IMR-90 (cell line): ENCODE measurements around the gene PFN2.
A peak's percentile ranks its signal among the peaks of the same experiment; 100 is the strongest.

ENCODE experiments used
- CEBPB ChIP-seq: IDR thresholded peaks from 2 replicates; pipeline ENCODE4 v1.6.1; 2012; ENCODE audit warnings: low read depth, low read length, improper control_type of control experiment
- CHD1 ChIP-seq: IDR thresholded peaks from 2 replicates; pipeline ENCODE4 v1.6.1; 2012; ENCODE audit warnings: low read depth, low read length, improper control_type of control experiment
- CTCF ChIP-seq: conservative IDR thresholded peaks from 2 replicates; pipeline ENCODE4 v1.5.1; 2012; ENCODE audit warnings: mild to moderate bottlenecking, low read depth, low read length, improper control_type of control experiment
- FOS ChIP-seq: fragments of 150-350 bp; IDR thresholded peaks from 2 replicates; pipeline ENCODE4 v1.6.1; 2016; ENCODE audit warnings: low read depth, low read length
- MAZ ChIP-seq: IDR thresholded peaks from 2 replicates; pipeline ENCODE4 v1.6.1; 2012; ENCODE audit warnings: low read depth, mild to moderate bottlenecking, low read length, improper control_type of control experiment, moderate library complexity, borderline replicate concordance
- MXI1 ChIP-seq: IDR thresholded peaks from 2 replicates; pipeline ENCODE4 v1.6.1; 2012; ENCODE audit warnings: low read depth, mild to moderate bottlenecking, low read length, moderate library complexity, borderline replicate concordance
- POLR2A ChIP-seq: IDR thresholded peaks from 2 replicates; pipeline ENCODE4 v1.6.1; 2012; ENCODE audit warnings: mild to moderate bottlenecking, low read depth, low read length
- RCOR1 ChIP-seq: IDR thresholded peaks from 2 replicates; pipeline ENCODE4 v1.6.1; 2012; ENCODE audit warnings: mild to moderate bottlenecking, low read length, improper control_type of control experiment; ENCODE audit not compliant: insufficient replicate concordance
- RFX5 ChIP-seq: IDR thresholded peaks from 2 replicates; pipeline ENCODE4 v1.8.0; 2012; ENCODE audit warnings: low read depth, mild to moderate bottlenecking, low read length, moderate library complexity
- SMC3 ChIP-seq: fragments of 150-350 bp; IDR thresholded peaks from 2 replicates; pipeline ENCODE4 v1.6.1; 2016; ENCODE audit warnings: low read depth, mild to moderate bottlenecking, antibody characterized with exemption, low read length, moderate library complexity

- no peak for TF ChIP-seq CEBPB
- no peak for TF ChIP-seq SMC3
- TF ChIP-seq CTCF = no peak
- TF ChIP-seq RCOR1 = no peak
- no peak for TF ChIP-seq FOS
- peak; percentile 79 for TF ChIP-seq POLR2A
- TF ChIP-seq MAZ = peak; percentile 86
- no peak for TF ChIP-seq CHD1
- TF ChIP-seq RFX5 = no peak
- TF ChIP-seq MXI1 = peak; percentile 62; the same call in 1 of the 2 replicates
Observed at GRCh38 chr3:149970716-149971402, at the start of gene PFN2.
